Body of pancreas (tissue), 4 donors: Measurements from ENCODE around the gene WSCD1. TPM values are rescaled to one million over a fixed set of nuclear protein-coding genes. Genes with fewer than 3 reads are reported as not detected.

Experiments used
- ATAC-seq: fragments of 150-250 bp; one replicate; pipeline ENCODE4 v1.9.1; 2016
- DNase-seq, 4 donors: peaks; one replicate each; pipeline ENCODE4 v3.0.0-alpha.2; 2019
- H3K27ac ChIP-seq, 4 donors: fragments of 200-600 bp; sonication (generic); 1 replicate in 3 of 4; 2 replicates in 1 of 4; pipeline versions ENCODE4 v1.5.1 to v1.6.1; 2016 to 2019; ENCODE audit warnings: mild to moderate bottlenecking in 1 of 4, mixed read lengths in 1 of 4, moderate library complexity in 1 of 4
- H3K27me3 ChIP-seq, 2 donors: fragments of 200-600 bp; sonication (generic); one replicate each; pipeline ENCODE4 v1.6.0; 2016; ENCODE audit warnings: mild to moderate bottlenecking in 1 of 2
- H3K36me3 ChIP-seq, 2 donors: fragments of 200-600 bp; sonication (generic); replicated peaks in 1 of 2; 2 replicates each; pipeline ENCODE4 v1.5.1; 2016; ENCODE audit warnings: low read depth in 2 of 2; ENCODE audit not compliant: insufficient read depth in 1 of 2
- H3K4me1 ChIP-seq: fragments of 200-600 bp; sonication (generic); one replicate; pipeline ENCODE4 v1.6.0; 2016
- H3K4me3 ChIP-seq, 2 donors: fragments of 200-600 bp; sonication (generic); 1 replicate in 1 of 2; 2 replicates in 1 of 2; pipeline ENCODE4 v1.5.1; 2016 to 2019
- H3K9me3 ChIP-seq, 3 donors: fragments of 200-600 bp; sonication (generic); 1 replicate in 2 of 3; 2 replicates in 1 of 3; pipeline ENCODE4 v1.5.1; 2016
- POLR2A ChIP-seq, 3 donors: fragments of 450-650 bp; IDR thresholded peaks; one replicate each; pipeline ENCODE4 v1.6.1; 2016; ENCODE audit warnings: antibody characterized with exemption in 3 of 3, mild to moderate bottlenecking in 2 of 3
- WGBS, 2 donors: methylation state at CpG; one replicate each; pipeline ENCODE4 v1.1.5; 2017; 5-methylcytosine and 5-hydroxymethylcytosine counted together
- intact Hi-C: fragments of 100-400 bp; cut with DNase I; formaldehyde crosslinking; loops from one replicate; pipeline ENCODE4 v1.15.1; 2023
- total RNA-seq, 2 donors: library from RNA; depleted of rRNA; stranded (reverse); fragments of >200 nt; gene quantifications; one replicate each; pipeline ENCODE4 v1.1.0, GENCODE V29; 2016
- TF ChIP-seq, protein P1 (sequence below), 7 experiments: fragments of 450-650 bp in 4 of 7; fragments of 200-600 bp in 3 of 7; sonication (generic) in 3 of 7; IDR thresholded peaks; one replicate each; pipeline ENCODE4 v1.5.1; 2016 to 2019; ENCODE audit warnings: antibody characterized with exemption in 7 of 7

WSCD1 gene
- total RNA-seq, 2 donors from 2014 or later: 1.8 to 3.0 TPM

DNA sequence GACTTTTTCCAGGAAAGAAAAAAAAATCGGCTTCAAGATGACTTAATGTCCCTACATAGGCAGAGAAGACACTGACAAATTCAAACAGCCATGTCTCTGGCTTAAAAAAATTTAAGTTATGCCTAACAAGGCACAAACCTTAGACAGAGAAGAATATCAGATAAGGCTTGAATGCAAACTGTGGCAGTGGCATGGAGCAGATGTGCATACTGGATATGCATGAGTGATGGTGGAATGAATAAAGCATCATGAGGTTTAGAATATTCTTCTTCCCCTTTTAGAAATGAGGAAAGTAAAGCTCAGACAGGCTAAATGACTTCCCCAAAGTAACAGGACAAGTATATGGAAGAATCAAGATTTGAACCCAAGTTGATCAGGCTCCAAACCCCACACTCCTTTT is 23.2 kb upstream of the WSCD1 start:
- no peaks in the 10 kb centered on the region for H3K36me3 ChIP-seq
- no peak for DNase-seq
- H3K9me3 ChIP-seq: no peaks in the 10 kb centered on the region
- H3K27ac ChIP-seq: no peak overlapping the region
- H3K4me1 ChIP-seq: no peaks in the 10 kb centered on the region
- TF ChIP-seq, protein P1, sequence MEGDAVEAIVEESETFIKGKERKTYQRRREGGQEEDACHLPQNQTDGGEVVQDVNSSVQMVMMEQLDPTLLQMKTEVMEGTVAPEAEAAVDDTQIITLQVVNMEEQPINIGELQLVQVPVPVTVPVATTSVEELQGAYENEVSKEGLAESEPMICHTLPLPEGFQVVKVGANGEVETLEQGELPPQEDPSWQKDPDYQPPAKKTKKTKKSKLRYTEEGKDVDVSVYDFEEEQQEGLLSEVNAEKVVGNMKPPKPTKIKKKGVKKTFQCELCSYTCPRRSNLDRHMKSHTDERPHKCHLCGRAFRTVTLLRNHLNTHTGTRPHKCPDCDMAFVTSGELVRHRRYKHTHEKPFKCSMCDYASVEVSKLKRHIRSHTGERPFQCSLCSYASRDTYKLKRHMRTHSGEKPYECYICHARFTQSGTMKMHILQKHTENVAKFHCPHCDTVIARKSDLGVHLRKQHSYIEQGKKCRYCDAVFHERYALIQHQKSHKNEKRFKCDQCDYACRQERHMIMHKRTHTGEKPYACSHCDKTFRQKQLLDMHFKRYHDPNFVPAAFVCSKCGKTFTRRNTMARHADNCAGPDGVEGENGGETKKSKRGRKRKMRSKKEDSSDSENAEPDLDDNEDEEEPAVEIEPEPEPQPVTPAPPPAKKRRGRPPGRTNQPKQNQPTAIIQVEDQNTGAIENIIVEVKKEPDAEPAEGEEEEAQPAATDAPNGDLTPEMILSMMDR (IDR thresholded peaks at IDR 0.05): no peak
- no peak for TF ChIP-seq POLR2A (IDR thresholded peaks at IDR 0.05)
- intact Hi-C loops: no loop called here
- no peak for ATAC-seq
- 44 to 47% methylated on average over 1 of the region's 1 CpG for WGBS, 2 donors
- no peak overlapping the region for H3K4me3 ChIP-seq
- no peaks in the 10 kb centered on the region for H3K27me3 ChIP-seq

GRCh38 chr17:6047966-6048365 is 22.2 kb upstream of the WSCD1 start:
- no peak for TF ChIP-seq POLR2A (IDR thresholded peaks at IDR 0.05)
- TF ChIP-seq, protein P1 (IDR thresholded peaks at IDR 0.05): no peak
- 52 to 56% methylated on average over 3 of the region's 3 CpGs for WGBS, 2 donors
- ATAC-seq: no peak

GRCh38 chr17:6048486-6048885 is 21.7 kb upstream of the WSCD1 start:
- TF ChIP-seq, protein P1 (IDR thresholded peaks at IDR 0.05): no peak
- TF ChIP-seq POLR2A (IDR thresholded peaks at IDR 0.05): no peak
- WGBS, 2 donors: 78 to 82% methylated on average over 5 of the region's 5 CpGs
- Histone ChIP-seq H3K27ac (no peak overlapping the region), H3K4me1 (no peaks in the 10 kb centered on the region), H3K4me3 (no peak overlapping the region), H3K27me3 (no peaks in the 10 kb centered on the region), H3K36me3 (no peaks in the 10 kb centered on the region), H3K9me3 (no peaks in the 10 kb centered on the region)
- ATAC-seq: no peak
- no peak for DNase-seq
- intact Hi-C loops: no loop called here

More at GRCh38 chr17:6047966-6048365, 22.2 kb upstream of the WSCD1 start:
- no peaks in the 10 kb centered on the region for H3K27me3 ChIP-seq
- no peaks in the 10 kb centered on the region for H3K36me3 ChIP-seq
- H3K4me3 ChIP-seq: no peak overlapping the region
- H3K27ac ChIP-seq: no peak overlapping the region
- intact Hi-C loops: no loop called here
- no peaks in the 10 kb centered on the region for H3K4me1 ChIP-seq
- no peak for DNase-seq
- no peaks in the 10 kb centered on the region for H3K9me3 ChIP-seq

GRCh38 chr17:6052926-6053325 is 17.3 kb upstream of the WSCD1 start:
- no peak overlapping the region for H3K27ac ChIP-seq
- TF ChIP-seq POLR2A (IDR thresholded peaks at IDR 0.05): no peak
- TF ChIP-seq, protein P1 (IDR thresholded peaks at IDR 0.05): no peak
- WGBS, 2 donors: 47 to 52% methylated on average over 3 of the region's 3 CpGs

DNA sequence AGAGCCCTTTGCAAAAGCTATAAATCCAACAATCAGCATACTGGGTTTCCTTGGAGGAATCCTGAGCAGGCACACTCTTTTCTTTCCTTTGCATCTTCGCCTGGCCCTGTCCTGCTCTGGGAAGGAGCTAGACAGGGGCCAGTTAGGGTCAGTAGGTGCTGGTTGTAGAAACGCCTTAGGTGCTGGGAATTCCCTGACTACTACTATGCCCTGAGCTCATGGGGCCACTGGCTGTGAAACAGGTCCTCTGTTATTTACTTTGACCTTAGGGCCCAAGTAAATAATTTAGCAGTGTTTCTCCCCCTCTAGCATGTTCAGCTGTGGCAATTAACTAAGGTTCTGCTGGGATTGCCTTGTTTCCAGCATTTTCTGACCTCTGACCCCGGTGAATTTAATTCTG is 15.8 kb upstream of the WSCD1 start:
- Histone ChIP-seq H3K9me3 (no peaks in the 10 kb centered on the region), H3K4me3 (no peak overlapping the region), H3K36me3 (no peaks in the 10 kb centered on the region), H3K27me3 (no peaks in the 10 kb centered on the region), H3K27ac (no peak overlapping the region), H3K4me1 (no peaks in the 10 kb centered on the region)
- 68 to 83% methylated on average over 3 of the region's 3 CpGs for WGBS, 2 donors
- intact Hi-C loops: no loop called here
- TF ChIP-seq, protein P1 (IDR thresholded peaks at IDR 0.05): no peak
- TF ChIP-seq POLR2A (IDR thresholded peaks at IDR 0.05): no peak
- DNase-seq (no peak), ATAC-seq (no peak)

More at GRCh38 chr17:6052926-6053325, 17.3 kb upstream of the WSCD1 start:
- no peaks in the 10 kb centered on the region for H3K27me3 ChIP-seq
- DNase-seq (no peak), ATAC-seq (no peak)
- intact Hi-C loops: no loop called here
- no peaks in the 10 kb centered on the region for H3K9me3 ChIP-seq
- H3K36me3 ChIP-seq: no peaks in the 10 kb centered on the region
- no peak overlapping the region for H3K4me3 ChIP-seq
- H3K4me1 ChIP-seq: no peaks in the 10 kb centered on the region
